Fibroblast of lung (primary cell): ENCODE data around the gene NUP210L.

ENCODE experiments used
- EZH2 ChIP-seq: IDR thresholded peaks from 2 replicates; pipeline ENCODE4 v1.5.1; 2012; ENCODE audit warnings: low read length, control low read depth, mild to moderate bottlenecking; ENCODE audit errors: missing control alignments
- TF ChIP-seq, protein P1 (sequence below), 2 donors: IDR thresholded peaks in 1 of 2; conservative IDR thresholded peaks in 1 of 2; 1 replicate in 1 of 2; 2 replicates in 1 of 2; pipeline ENCODE4 v1.5.1; 2011 to 2012; ENCODE audit warnings: low read length in 2 of 2, control low read depth in 1 of 2, inconsistent platforms in 1 of 2, low read depth in 1 of 2, mild to moderate bottlenecking in 1 of 2

DNA sequence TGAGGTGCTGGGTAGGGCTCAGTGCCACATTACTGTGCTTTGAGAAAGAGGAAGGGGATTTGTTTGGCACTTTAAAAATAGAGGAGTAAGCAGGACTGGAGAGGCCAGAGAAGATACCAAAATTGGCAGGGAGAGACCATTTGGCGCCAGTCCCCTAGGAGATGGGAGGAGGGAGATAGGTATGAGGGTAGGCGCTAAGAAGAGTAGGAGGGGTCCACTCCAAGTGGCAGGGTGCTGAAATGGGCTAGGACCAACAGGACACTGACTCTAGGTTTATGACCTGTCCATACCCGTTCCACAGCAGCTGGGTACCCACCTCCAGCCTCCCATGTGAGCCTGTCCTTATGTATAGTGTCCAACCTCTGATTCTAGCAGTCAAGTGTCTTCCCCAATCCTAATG lies 195.4 kb downstream of the NUP210L start:
- no peak for TF ChIP-seq EZH2
- TF ChIP-seq, protein P1, sequence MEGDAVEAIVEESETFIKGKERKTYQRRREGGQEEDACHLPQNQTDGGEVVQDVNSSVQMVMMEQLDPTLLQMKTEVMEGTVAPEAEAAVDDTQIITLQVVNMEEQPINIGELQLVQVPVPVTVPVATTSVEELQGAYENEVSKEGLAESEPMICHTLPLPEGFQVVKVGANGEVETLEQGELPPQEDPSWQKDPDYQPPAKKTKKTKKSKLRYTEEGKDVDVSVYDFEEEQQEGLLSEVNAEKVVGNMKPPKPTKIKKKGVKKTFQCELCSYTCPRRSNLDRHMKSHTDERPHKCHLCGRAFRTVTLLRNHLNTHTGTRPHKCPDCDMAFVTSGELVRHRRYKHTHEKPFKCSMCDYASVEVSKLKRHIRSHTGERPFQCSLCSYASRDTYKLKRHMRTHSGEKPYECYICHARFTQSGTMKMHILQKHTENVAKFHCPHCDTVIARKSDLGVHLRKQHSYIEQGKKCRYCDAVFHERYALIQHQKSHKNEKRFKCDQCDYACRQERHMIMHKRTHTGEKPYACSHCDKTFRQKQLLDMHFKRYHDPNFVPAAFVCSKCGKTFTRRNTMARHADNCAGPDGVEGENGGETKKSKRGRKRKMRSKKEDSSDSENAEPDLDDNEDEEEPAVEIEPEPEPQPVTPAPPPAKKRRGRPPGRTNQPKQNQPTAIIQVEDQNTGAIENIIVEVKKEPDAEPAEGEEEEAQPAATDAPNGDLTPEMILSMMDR (conservative IDR thresholded peaks at IDR 0.05 in 1 of 2, IDR thresholded peaks at IDR 0.05 in 1 of 2; ENCODE audit: low read depth in 1 of 2, low read length in 2 of 2): no peak
